Activated T-cell treated with anti-CD3 and anti-CD28 coated beads, Interleukin-2, amount 50 U/mL, for 24 hours (primary cell): ENCODE results near the gene ZC2HC1C.

Source experiments
- DNase-seq: peaks from one replicate; pipeline ENCODE4 v3.0.0-alpha.2; 2020
- H3K27ac Mint-ChIP-seq: 2 replicates; pipeline ENCODE4 v1.8.0; 2020; ENCODE audit warnings: mild to moderate bottlenecking, mixed read lengths
- H3K27me3 Mint-ChIP-seq: 2 replicates; pipeline ENCODE4 v1.8.0; 2020; ENCODE audit warnings: mixed read lengths
- H3K36me3 Mint-ChIP-seq: 2 replicates; pipeline ENCODE4 v1.8.0; 2020; ENCODE audit warnings: low read depth, mixed read lengths
- H3K4me1 Mint-ChIP-seq: 2 replicates; pipeline ENCODE4 v1.8.0; 2020; ENCODE audit warnings: low read depth, mixed read lengths
- H3K4me3 Mint-ChIP-seq: 2 replicates; pipeline ENCODE4 v1.8.0; 2020; ENCODE audit warnings: mild to moderate bottlenecking, moderate library complexity, mixed read lengths
- H3K9me3 Mint-ChIP-seq: 2 replicates; pipeline ENCODE4 v1.8.0; 2020; ENCODE audit warnings: mixed read lengths

The ZC2HC1C gene, protein sequence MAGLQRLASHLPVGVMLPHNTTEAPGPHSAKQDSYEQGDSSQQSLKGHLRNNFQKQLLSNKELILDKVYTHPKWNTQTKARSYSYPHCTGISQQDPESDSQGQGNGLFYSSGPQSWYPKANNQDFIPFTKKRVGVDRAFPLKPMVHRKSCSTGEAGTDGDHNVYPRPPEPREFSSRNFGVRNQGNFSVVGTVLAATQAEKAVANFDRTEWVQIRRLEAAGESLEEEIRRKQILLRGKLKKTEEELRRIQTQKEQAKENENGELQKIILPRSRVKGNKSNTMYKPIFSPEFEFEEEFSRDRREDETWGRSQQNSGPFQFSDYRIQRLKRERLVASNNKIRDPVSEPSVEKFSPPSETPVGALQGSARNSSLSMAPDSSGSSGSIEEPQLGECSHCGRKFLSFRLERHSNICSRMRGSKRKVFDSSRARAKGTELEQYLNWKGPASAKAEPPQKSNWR

DNA sequence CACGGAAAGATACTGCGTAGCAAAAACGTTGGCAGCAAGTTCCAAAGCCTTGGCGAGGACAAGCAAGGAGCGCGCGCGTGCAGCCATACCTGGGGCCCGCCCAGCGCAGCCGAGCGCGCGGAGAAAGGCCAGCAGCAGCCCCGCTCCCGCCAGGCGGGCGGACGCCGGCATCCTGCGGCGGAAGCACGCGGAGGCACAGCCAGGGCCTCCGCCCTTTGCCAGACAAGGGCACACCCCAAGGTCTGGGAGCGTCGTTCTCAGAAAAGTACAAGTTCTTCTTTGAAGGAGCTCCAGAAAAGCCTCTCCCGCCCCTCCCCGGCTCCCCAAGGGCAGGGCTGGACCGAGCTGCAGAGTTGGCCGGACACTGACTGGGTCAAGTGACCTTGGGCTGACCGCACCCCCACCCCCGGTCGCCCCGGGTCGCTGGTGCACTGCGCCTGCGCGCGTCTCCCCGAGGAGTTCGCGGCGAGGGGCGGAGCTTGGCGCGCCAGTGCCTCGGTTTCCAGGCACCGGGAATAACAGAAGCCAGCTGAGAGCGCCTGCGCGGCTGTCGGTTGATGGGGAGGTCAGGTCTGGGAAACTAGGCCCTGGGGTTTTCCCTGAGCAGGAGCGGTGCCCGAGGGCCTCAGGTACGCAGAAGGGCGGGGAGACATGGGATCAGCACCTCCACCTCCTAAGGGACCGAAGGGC, at the start of gene ZC2HC1C:
Gene ZC2HC1C (plus strand): TSS at position 521 of the 690 bp plus-strand sequence. CDS start 933 bp downstream, outside the sequence.
- Mint-ChIP-seq H3K27ac (peak within 1 kb of the TSS; percentile 74), H3K9me3 (no peaks in the 10 kb centered on the region), H3K4me1 (peaks cover 8% of the 10 kb centered on the region), H3K36me3 (no peaks in the 10 kb centered on the region), H3K27me3 (no peaks in the 10 kb centered on the region), H3K4me3 (no peak within 1 kb of the TSS)
- DNase-seq: peak; percentile 86

DNA sequence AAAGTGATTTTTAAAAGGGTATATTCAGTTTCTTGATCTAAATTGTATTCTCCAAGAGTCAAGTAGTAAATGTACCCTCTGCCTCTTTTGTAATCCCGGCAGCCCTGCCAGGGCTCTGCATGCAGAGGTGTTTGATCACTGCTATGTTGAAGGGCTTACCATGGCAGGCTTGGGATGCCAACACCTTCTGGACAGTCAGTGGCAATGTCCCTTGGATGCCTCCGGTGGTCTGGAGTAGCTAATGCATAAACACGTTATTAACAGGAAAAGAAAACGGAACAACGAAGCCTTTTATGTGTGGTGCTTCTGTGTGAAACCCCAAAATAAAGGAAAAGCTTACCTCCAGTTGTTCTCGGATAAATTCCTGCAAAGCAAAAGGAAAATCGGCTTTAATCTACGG, 46.8 kb upstream of the ZC2HC1C start:
- no peak overlapping the region for H3K27ac Mint-ChIP-seq

DNA sequence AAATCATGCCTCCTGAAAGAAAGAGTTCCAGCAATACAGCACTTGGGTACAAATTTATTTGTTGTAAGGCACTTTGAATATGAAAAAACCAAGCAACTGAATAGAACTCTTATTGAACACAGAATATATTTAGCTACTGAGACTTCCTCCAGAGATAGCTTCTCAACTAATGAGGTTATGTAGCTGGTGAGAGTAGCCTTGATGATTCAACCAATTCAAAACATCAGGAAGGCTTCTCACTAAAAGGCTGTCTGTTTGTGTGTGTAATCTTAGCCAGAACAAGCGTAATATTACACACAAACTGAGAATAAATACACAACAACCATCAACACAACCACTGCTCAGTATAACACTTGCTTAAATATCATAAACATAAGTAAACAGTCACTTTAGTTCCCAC, 46.3 kb upstream of the ZC2HC1C start:
- H3K27me3 Mint-ChIP-seq: no peaks in the 10 kb centered on the region
- H3K36me3 Mint-ChIP-seq: peaks cover 52% of the 10 kb centered on the region
- H3K9me3 Mint-ChIP-seq: no peaks in the 10 kb centered on the region
- H3K4me1 Mint-ChIP-seq: no peaks in the 10 kb centered on the region
- H3K4me3 Mint-ChIP-seq: no peak overlapping the region
- DNase-seq: no peak
- no peak overlapping the region for H3K27ac Mint-ChIP-seq

More for the DNA sequence above, 46.8 kb upstream of the ZC2HC1C start:
- Mint-ChIP-seq H3K27me3 (no peaks in the 10 kb centered on the region), H3K4me1 (no peaks in the 10 kb centered on the region), H3K9me3 (no peaks in the 10 kb centered on the region), H3K36me3 (peaks cover 53% of the 10 kb centered on the region), H3K4me3 (no peak overlapping the region)
- no peak for DNase-seq

DNA sequence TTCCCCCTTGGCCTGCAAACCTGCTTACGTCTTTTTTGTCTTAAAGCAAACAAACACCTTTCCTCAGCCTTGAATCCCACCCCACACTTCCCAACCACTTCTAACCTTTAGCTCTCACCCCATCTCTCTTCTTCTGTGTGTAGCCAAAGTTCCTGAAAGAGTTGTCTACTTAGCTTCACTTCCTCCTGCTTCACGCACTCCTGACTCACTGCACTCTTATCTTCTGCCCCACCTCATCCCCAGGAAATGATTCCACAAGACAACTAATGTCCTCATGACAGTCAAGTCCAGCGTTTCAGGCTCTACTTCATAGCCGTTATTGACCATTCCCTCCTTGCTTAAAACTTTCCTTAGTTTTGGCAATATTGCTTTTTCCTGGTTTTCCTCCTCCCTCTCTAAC, 44.4 kb upstream of the ZC2HC1C start:
- H3K27ac Mint-ChIP-seq: no peak overlapping the region
- H3K36me3 Mint-ChIP-seq: peaks cover 50% of the 10 kb centered on the region
- DNase-seq: no peak
- H3K4me3 Mint-ChIP-seq: no peak overlapping the region
- no peaks in the 10 kb centered on the region for H3K4me1 Mint-ChIP-seq
- H3K27me3 Mint-ChIP-seq: no peaks in the 10 kb centered on the region
- H3K9me3 Mint-ChIP-seq: no peaks in the 10 kb centered on the region

DNA sequence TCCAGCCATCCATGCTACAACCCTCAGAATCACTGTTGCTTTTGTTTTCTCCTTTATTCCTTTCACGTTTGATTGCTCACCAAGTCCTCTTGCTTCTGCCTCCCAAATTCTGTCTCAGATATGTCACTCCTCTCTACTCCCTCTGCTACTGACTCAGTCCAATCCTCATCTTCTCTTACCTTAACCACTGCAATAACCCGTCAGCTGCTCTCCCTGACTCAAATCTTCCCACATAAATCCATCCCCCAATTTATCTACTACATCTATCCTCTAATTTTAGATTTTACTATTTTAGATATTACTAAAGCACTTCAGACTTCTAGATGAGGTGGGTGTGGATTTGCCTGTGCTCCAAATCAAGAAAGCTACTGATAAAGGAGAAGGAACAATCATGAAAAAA, 43.6 kb upstream of the ZC2HC1C start:
- Mint-ChIP-seq H3K27ac (no peak overlapping the region), H3K27me3 (no peaks in the 10 kb centered on the region), H3K9me3 (no peaks in the 10 kb centered on the region), H3K36me3 (peaks cover 52% of the 10 kb centered on the region), H3K4me1 (no peaks in the 10 kb centered on the region), H3K4me3 (no peak overlapping the region)
- DNase-seq: no peak

DNA sequence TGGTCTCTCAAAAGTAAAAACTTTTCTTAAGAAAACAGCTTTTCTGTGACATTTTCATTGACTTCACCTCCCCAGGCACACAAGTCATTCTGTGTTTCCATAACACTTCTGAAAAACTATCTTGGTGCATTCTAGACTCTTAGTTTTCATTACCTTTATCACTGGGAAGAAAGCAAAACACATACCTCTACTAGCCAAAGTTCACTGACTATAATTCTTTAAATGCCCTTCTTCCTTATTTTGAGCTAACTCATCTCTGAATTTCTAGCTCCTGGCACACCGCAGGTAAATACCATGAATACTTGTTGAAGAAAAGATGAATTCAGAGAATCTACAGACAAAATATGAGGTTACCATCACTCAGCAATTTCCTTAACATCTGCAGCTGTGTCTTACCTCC, 39.3 kb upstream of the ZC2HC1C start:
- H3K27ac Mint-ChIP-seq: no peak overlapping the region

DNA sequence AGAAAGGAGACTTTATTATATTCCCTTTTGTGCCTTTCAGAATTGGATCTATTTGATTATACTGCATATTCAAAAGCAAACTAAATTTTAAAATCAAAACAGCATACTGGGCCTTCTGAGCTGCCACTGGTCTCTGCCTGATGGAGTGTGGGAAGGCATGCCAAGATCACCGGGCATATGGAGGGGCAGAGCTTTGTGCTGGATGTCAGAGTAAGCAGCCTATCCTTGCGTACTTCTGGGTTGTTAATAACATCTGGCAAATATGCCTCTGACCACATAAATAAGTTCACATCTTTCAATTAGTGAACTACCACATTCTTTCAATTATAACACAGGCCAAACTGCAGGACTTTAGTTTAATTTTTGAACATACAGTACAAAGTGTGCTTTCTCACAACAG, 36.5 kb upstream of the ZC2HC1C start:
- Mint-ChIP-seq H3K27ac (no peak overlapping the region), H3K9me3 (no peaks in the 10 kb centered on the region), H3K36me3 (peaks cover 80% of the 10 kb centered on the region), H3K4me3 (no peak overlapping the region), H3K27me3 (no peaks in the 10 kb centered on the region), H3K4me1 (no peaks in the 10 kb centered on the region)
- no peak for DNase-seq

More for the DNA sequence above, 39.3 kb upstream of the ZC2HC1C start:
- Mint-ChIP-seq H3K4me3 (no peak overlapping the region), H3K9me3 (no peaks in the 10 kb centered on the region), H3K27me3 (no peaks in the 10 kb centered on the region), H3K4me1 (no peaks in the 10 kb centered on the region), H3K36me3 (peaks cover 61% of the 10 kb centered on the region)
- DNase-seq: no peak

DNA sequence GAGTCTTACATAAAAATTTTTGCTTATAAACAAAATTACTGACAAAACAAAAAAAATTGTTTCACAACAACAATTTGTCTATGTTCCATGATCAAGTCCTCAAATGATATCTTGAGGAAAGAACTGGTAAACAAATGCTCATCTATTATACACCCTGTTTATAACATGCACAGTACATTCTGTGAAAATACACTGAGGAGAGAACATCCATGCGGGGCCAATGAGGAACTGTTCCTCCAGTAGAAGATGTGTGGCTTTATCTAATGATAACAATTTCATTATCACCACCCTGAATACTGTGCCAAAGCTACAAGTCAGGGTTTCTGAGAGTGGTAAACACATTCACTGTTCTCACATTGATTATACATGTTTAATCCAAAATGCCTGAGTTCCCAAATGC, 28.9 kb upstream of the ZC2HC1C start:
- no peak overlapping the region for H3K4me3 Mint-ChIP-seq
- H3K27me3 Mint-ChIP-seq: no peaks in the 10 kb centered on the region
- H3K36me3 Mint-ChIP-seq: peaks cover 84% of the 10 kb centered on the region
- H3K9me3 Mint-ChIP-seq: no peaks in the 10 kb centered on the region
- H3K4me1 Mint-ChIP-seq: peaks cover 18% of the 10 kb centered on the region
- no peak for DNase-seq
- H3K27ac Mint-ChIP-seq: no peak overlapping the region

DNA sequence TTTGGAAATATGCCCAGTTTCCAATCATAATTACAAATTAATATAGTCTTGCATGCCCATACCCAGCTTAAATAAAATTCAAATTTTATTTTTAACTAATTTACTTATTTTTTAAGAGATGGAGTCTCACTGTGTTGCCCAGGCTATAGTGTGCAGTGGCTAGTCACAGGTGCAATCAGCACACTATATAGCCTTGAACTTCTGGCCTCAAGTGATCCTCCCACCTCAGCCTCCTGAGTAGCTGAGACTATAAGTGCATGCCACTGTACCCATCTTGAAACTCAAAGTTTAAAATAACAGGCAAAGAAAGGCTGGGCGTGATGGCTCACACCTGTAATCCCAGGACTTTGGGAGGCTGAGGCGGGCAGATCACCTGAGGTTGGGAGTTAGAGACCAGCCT, 28.5 kb upstream of the ZC2HC1C start:
- peaks cover 23% of the 10 kb centered on the region for H3K4me1 Mint-ChIP-seq
- H3K4me3 Mint-ChIP-seq: no peak overlapping the region
- H3K9me3 Mint-ChIP-seq: no peaks in the 10 kb centered on the region
- peaks cover 82% of the 10 kb centered on the region for H3K36me3 Mint-ChIP-seq
- no peaks in the 10 kb centered on the region for H3K27me3 Mint-ChIP-seq
- no peak for DNase-seq
- H3K27ac Mint-ChIP-seq: no peak overlapping the region

DNA sequence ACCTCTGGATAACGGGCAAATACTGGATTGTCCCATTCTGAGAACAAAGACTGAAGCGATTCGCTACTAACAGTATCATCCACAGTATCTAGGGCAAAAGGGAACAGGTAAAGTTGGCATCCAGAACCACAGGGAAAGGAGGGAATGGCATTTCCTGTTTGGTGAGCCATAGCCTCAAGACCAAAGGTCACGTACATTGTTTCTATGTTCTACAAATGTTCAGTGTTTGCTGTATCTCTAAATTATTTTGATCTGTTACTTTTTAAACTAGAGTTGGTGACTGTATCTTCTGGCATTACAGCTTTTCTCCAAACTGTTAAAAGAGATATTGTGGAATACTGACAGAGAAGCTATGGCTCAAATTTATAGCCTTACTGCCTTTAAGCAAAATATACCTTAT, 27.8 kb upstream of the ZC2HC1C start:
- H3K9me3 Mint-ChIP-seq: no peaks in the 10 kb centered on the region
- H3K27me3 Mint-ChIP-seq: no peaks in the 10 kb centered on the region
- peaks cover 29% of the 10 kb centered on the region for H3K4me1 Mint-ChIP-seq
- no peak overlapping the region for H3K4me3 Mint-ChIP-seq
- no peak overlapping the region for H3K27ac Mint-ChIP-seq
- no peak for DNase-seq
- peaks cover 82% of the 10 kb centered on the region for H3K36me3 Mint-ChIP-seq

DNA sequence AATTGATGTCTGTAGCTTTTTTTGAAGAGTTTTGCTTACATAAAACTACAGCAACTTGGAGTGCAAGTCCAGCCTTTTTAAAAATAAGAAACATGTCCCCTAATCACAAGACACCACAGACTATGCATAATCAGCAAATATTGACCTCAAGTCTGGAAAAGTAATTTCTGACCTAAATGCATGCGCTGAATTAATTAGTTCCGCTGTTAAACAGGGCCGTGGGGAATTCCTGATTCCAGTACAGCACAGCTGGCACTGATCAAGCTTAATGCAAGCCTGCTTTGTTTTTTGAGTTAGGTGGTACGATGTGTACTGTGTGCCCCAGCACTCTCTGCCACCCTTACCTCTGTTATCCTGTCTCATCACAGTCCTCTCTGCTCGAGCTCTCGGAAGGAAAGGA, 27.4 kb upstream of the ZC2HC1C start:
- Mint-ChIP-seq H3K27me3 (no peaks in the 10 kb centered on the region), H3K4me3 (no peak overlapping the region), H3K4me1 (peaks cover 33% of the 10 kb centered on the region), H3K36me3 (peaks cover 82% of the 10 kb centered on the region), H3K27ac (no peak overlapping the region), H3K9me3 (no peaks in the 10 kb centered on the region)
- no peak for DNase-seq

DNA sequence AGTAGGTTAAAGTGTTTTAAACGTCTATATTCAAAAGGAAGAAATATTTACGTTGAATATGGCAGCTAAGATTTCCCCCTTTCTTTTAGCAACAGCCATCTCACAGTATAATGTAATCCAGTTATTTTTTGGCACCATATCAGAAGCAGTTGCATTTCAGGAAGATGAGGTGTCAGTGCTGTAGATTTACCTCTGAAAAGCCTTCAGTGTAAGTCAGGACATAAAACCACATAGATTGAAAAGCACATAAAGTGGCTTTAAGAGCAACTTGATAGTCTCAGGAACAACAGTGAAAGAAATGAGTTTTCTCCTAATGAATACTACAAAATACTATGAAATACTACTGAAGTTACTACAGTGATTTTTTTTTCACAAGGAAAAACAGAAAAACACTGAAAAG, 25.1 kb upstream of the ZC2HC1C start:
- no peak for DNase-seq

DNA sequence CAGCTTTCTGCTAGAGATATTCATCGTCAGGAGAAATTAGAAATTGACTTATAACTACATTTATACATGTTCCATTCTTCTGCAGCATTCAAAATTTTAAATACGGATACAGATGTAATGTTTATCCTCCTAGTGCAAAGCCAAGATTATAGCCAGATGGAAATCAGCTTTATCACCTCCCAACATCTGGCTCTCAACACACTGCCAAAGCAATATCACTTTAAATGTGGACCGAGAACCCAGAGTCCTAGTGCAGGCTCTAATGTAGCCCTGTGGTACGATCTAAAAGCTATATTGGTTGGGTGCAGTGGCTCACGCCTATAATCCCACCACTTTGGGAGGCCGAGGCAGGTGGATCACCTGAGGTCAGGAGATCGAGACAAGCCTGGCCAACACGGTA, 24.7 kb upstream of the ZC2HC1C start:
- peaks cover 85% of the 10 kb centered on the region for H3K36me3 Mint-ChIP-seq
- DNase-seq: no peak
- H3K27ac Mint-ChIP-seq: no peak overlapping the region
- peaks cover 56% of the 10 kb centered on the region for H3K4me1 Mint-ChIP-seq
- H3K27me3 Mint-ChIP-seq: no peaks in the 10 kb centered on the region
- H3K4me3 Mint-ChIP-seq: peak overlapping the region; percentile 0
- H3K9me3 Mint-ChIP-seq: no peaks in the 10 kb centered on the region

More for the DNA sequence above, 25.1 kb upstream of the ZC2HC1C start:
- no peak overlapping the region for H3K4me3 Mint-ChIP-seq
- peaks cover 51% of the 10 kb centered on the region for H3K4me1 Mint-ChIP-seq
- peaks cover 84% of the 10 kb centered on the region for H3K36me3 Mint-ChIP-seq
- H3K27ac Mint-ChIP-seq: no peak overlapping the region
- no peaks in the 10 kb centered on the region for H3K9me3 Mint-ChIP-seq
- H3K27me3 Mint-ChIP-seq: no peaks in the 10 kb centered on the region

DNA sequence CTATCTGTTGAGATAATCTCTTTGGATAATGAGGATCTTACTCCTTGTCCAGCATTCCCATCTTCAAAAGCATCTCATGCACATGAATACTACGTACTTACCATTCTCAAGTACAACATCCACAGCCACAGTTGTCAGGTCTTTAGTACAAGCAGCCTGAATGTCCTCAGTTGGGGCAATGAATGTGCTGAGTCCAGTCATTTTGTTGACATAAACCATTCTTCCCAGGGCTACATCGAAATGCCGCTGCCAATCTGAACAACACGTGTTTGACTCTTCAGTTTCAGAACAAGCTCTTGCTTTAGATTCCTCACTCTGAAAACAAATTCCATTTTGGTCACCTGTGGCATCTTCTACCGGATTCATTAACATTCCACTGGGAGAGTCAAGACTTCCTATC, 23.2 kb upstream of the ZC2HC1C start:
- Mint-ChIP-seq H3K4me1 (peaks cover 68% of the 10 kb centered on the region), H3K36me3 (peaks cover 84% of the 10 kb centered on the region), H3K27ac (no peak overlapping the region)

DNA sequence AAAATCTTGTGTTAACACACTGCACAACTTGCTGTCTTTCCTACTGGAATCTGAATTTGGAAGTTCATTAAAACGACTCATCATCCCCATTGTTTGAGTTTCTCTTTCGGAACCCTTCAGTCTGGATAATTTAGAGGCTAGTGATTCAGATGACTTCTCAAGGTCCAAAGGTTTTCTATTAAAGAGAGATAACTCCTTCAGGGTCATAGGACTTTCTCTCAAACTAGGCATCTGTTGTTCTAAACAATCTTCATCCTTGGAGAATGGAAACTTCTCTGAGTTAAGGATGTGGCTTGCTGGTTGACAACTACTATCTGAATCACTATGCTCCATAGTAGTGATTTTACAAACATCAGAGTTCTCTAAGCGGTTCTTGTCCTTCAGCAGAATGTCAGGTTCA, 22.5 kb upstream of the ZC2HC1C start:
- Mint-ChIP-seq H3K4me1 (peaks cover 71% of the 10 kb centered on the region), H3K9me3 (no peaks in the 10 kb centered on the region), H3K27me3 (no peaks in the 10 kb centered on the region), H3K27ac (peak overlapping the region; percentile 44), H3K4me3 (no peak overlapping the region), H3K36me3 (peaks cover 80% of the 10 kb centered on the region)
- DNase-seq: no peak

More for the DNA sequence above, 23.2 kb upstream of the ZC2HC1C start:
- Mint-ChIP-seq H3K27me3 (no peaks in the 10 kb centered on the region), H3K4me3 (no peak overlapping the region), H3K9me3 (no peaks in the 10 kb centered on the region)
- DNase-seq: no peak
